ENCODE results near the gene CMTM7.
A peak's percentile ranks its signal among the peaks of the same experiment; 100 is the strongest.
"Not testable (repeated sequence)": the region's sequence is repeated elsewhere in the genome, so short reads cannot be mapped to it uniquely, and the experiment has no call there.

CMTM7 gene

DNA sequence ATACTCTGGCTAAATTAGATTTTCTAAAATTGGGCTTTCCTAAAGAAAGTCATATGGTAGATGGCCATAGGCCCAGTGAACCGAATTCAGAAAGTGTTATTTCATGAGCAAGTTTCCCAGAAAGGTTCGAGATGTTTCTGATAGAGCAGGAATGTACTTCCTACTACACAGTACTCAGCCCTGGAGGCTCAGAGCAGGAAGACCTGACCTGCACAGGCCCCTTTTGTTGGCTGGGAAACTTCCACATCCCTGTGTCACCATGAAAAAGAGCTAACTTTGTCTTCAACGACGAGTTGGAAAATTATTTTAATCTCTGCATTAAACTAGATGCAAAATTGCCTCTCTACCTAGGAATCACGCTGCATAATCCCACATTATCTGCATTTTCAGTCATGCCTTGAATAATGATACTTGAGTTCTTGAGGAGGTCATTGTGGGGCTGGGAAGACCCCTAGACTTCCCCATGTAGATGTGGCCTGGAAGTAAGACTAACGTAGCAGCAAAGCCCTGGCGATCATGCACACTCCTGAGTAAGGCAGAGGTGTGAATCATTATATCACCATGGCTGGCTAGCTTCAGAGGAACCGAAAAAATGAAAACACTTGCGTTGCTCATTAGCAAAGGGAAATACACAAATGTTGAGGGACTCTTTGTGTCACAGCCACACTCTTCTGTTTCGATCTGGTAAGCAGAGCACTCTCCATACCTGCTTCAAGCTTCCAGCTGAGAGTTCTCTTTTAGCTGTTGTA lies 47.1 kb downstream of the CMTM7 start:
- no peak for DNase-seq

DNA sequence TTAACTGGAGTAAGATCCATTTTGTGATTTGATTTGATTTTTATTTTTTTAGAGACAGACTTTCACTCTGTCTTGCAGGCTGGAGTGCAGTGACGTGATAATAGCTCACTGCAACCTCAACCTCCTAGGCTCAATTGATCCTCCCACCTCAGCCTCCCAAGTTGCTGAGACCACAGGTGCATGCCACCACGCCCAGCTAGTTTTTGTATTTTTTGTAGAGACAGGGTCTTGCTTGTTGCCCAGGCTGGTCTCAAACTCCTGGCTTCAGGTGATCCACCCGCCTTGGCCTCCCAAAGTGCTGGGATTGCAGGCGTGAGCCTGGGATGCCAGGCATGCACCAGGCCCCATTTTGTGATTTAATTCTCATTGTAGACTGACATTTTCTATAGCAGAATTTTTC lies 47.8 kb downstream of the CMTM7 start:
- DNase-seq, result not testable (repeated sequence)

DNA sequence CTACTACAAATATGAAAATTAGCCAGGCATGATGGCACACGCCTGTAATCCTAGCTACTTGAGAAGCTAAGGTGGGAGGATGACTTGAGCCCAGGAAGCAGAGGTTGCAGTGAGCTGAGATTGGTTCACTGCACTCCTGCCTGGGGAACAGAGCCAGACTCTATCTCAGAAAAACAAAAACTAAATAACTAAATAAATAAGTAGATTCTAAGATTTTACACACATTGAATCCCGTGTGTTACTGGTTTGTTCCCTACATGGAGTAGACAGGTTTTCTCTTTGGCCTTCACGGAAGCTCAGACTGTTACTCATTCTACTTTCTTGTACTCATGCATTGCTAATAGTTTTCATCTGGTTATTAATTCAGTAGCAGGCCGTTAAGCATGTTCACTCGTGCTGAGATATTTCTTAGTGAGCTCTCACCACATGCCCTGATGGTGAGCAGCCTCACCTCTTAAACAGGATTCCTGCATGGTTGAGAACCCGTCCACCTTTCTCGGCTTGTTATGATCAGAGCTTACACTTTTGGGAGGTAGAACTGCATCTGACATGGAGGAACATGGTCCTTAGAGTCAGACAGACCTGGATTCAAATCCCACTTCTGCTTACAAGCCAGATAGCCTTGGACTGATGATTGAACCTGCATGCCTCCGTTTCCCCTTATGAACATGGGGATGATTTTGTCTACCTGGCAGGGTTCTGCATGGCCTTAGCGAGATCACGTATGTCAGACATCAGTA lies 49.1 kb downstream of the CMTM7 start:
- no peak for DNase-seq

DNA sequence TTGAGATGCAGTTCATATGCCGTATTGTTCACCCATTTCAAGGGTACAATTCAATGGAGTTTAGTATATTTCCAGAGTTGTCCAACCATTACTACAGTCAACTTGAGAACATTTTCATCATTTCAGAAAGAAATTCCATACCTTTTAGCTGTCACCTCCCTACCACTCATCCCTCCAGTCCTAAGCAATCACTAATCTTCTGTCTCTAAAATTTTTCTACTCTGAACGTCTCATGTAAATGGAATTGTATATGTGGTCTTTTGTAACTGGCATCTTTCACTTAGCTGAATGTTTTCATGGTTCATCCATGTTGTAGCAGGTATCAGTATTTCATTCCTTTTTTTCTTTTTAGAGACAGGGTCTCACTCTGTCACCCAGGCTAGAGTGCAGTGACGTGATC lies 51.1 kb downstream of the CMTM7 start:
- no peak for DNase-seq

DNA sequence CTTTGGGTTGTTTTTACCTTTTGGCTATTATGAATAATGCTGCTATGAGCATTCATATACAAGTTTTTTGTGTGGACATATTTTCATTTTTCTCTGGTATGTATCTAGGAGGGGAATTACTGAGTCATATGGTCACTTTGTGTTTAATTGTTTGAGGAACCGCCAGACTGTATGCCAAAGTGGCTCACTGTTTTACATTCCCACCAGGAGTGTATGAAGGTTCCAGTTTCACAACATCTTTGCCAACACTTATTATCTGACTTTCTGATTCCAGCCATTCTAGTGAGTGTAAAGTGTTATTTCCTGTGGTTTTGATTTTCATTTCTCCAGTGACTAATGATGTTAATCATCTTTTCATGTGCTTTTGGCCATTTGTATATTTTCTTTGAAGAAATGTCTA lies 51.8 kb downstream of the CMTM7 start:
- DNase-seq, result no peak

DNA sequence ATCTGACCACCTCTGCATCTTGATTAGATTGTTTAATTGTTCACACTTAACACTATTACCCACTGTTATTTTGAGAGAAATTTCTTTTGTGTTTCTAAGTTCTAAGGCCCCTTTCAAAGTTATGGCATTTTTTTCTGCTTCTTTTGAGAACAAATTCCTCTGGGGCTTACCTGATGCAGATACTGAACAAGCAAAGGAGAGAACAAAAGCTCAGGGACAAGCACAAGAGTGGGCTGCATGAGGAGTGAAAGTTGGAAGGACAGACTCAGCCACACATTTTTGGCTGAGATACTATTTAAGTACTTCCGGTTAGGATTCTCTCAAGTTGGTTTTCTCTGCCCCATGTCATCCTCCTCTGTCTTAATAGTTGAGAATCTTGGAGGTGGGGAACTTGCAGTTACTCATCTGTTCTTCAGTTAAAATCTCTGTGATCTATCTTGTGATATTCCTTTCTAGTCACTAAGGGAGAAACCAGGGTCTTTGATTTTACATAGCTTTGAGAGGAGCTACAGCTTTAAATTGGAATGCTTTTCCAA lies 56.3 kb downstream of the CMTM7 start:
- no peak for DNase-seq

DNA sequence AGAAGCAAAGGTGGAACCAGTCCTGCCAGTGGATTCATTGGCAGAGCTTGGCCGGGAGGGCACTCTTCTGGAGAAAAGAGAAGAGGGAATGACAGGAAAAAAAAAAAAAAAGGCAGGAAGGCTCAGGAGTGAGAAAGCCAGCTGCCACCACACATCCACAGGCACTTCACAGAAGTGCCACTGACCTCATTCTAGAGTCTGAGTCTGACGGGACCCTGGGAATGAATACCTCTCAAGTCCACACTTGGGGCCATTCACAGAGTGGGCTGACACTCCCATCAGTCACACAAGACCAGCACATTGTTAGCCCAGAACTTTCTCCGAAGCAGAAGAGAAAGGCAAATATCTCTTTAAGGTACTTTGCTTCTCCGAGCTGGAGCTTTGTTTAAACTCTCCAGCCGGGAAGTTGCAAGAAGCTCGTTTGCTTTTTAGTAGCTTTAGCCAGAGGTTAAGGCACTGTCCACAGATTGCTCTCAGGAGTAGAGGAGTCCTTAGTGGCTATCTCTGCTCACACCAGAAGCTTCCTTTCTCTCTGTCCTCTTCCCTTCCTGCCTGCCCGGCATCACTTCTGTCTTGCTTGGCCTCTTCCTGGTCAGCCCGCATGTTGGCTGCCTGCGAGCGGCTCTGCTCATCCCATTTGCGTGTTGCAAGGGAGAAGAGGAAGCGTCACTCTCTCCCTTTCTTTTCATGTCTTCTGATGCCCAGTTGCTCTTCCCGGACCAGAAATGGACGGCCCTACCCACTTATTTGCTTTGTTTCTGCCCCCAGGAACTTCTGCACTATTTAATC lies 57.2 kb downstream of the CMTM7 start:
- DNase-seq, result peak in 1 of 2 experiments; percentile 28

DNA sequence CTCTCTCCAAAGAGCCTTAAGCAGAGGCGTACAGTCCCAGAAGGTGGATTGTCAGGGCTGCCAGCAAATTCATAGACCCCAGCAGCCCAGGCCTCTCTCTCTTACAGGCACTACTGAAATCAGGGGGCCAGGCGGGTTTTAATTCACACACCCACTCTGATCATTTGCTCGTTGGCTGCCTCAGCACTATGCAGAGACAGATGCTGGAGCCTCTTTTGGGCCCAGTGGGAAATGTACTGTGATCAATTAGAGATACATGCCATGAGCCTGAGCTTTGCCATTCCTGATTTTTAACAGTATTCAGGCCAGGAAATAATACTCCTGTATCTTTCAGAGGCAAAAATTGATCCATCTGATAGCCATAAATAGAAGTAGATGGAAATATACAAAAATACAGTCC lies 58.0 kb downstream of the CMTM7 start:
- DNase-seq, result no peak

DNA sequence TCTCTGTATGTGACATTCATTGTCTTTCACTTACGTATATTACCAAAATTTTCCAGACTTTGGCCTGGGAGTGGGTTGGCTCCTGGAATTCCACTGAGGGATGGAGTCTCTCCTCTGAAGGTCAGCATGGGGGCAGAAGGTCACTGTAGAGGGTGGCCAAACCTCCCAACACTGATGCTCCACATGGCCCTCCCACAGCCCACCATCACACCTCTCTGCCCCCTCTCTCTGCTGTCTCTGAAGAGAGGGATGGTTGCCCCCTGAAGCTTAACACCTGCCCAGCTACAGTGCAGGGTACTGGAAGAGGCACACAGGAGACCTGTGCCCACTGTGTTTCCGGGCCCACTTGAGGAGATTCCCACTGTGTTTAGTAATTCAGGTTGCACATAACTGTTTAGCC lies 58.8 kb downstream of the CMTM7 start:
- DNase-seq, result no peak

DNA sequence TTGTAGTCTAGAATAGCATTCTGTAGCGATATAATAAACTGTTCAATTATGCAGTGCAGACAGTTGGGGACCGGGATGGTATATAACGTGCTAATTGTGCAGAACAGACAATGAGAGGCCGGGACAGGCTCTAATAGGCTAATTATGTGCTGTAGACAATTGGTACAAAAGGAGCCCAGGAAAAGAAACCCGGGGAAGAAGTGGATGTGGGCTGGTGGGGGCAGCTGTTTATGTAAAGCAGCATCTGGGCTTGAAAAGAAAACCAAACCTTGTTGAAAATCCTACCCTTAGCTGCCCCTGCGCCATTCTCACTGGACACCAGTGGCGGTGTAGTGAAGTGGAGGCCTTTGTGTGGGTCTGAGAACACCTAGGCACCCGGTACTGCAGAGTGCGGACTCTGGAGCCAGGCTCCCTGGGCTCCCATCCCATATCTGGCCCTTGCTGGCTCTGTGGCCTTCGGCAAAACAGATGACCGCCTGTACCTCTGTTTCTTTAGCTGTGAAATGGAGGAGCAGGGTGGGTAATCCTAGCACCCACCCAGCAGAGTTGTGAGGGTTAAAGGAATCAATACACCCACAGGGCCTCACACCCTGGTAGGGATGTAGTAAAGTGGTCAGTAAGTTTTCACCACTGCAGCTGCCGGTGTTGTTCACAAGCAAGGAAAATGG lies 59.5 kb downstream of the CMTM7 start:
- no peak for DNase-seq

DNA sequence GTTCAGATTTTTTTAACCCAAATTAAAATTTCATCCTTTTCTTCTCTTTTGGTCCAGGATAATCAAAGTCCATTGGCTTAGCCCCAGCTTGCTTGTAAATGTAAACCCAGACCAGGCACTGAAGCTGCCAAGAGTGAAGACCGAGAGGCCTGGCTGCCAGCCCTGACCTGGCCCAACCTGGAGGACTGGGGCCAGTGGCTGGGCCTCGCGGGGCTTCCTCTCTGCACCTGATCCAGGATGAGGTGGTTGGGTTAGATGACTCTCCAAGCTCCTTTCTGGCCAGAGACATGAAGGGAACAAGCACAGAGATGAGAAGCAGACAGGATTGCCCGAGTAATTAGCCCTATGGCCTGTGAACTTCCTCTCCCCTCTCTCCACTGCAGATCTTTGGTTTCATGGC lies 60.4 kb downstream of the CMTM7 start:
- DNase-seq, result no peak

DNA sequence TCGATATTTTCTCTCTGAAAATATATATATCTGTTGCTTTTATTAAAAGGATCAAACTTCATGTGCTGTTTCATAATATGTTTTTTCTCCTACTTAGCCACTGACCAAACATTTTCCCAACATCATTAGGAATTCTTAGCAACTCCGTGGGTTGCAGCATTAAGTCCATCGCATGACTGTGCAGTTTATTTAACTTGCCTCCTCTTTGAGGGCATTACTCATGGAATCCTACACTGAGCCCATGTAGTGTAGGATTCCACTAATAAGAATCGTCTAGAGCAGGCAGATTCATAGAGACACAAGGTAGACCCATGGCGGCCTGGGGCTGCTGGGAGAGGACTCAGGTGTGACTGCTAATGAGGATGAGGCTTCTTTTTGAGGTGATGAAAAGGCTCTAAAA lies 61.7 kb downstream of the CMTM7 start:
- DNase-seq, result no peak

DNA sequence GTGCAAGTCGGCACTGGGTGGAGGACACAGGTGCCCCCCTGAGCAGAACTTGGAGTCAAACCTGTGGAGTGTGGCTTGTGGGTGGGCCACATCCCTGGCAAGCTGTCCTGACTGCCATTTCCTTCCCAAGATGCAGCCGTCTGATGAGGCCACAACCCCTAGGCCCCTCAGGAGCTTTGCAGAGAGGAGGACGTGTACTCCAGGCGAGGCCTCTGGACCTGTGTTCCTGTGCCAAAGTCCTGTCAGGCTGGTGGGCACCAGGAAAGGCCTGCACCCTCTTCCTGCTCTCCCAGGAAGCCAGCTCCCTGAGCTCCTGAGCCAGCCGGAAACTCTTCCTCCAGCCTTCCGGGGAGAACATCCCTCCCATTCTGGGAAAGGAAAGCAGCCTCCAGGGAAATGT lies 62.5 kb downstream of the CMTM7 start:
- DNase-seq, result no peak

DNA sequence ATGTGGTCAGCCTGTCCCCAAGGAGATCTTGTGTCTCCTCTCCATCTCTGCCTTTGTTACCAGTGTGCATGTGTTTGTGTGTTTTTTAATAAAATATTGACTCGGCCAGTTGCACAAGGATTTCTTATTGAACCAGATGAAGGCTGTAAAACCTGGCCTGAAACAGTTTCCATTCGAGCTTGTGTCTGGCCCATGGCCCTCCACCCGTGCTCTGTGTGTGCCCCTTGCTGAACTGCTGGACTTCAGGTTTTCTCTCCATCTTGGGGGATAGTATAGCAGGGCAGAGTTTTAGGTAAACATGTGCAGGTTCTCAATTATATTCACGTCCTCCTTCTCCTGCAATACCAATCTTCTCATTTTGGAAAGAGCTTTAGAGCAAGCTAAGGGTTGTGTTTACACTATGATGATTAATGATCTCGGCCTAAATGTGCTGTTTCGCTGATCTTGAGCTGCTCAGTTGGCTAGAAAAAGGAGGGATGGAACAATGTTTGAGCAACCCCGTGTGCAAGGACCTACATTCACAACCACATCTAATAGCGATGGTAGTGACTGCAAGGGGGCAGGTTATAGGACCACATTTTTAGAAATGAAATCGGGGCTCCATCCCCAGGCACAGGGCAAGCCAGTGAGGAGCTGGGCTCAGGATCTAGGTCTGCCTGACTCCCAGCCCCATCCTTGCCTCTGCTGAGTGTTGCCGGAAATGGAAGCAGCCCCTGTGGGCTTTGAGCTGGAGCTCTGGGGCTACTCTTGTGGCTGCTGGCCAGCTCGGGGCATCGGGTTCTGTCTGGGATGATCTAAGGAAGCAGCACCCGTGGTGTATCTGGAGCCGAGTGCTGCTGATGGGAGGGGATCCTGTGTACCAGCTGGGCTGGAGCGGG lies 63.3 kb downstream of the CMTM7 start:
- DNase-seq, result peak in 1 of 2 experiments; percentile 19

DNA sequence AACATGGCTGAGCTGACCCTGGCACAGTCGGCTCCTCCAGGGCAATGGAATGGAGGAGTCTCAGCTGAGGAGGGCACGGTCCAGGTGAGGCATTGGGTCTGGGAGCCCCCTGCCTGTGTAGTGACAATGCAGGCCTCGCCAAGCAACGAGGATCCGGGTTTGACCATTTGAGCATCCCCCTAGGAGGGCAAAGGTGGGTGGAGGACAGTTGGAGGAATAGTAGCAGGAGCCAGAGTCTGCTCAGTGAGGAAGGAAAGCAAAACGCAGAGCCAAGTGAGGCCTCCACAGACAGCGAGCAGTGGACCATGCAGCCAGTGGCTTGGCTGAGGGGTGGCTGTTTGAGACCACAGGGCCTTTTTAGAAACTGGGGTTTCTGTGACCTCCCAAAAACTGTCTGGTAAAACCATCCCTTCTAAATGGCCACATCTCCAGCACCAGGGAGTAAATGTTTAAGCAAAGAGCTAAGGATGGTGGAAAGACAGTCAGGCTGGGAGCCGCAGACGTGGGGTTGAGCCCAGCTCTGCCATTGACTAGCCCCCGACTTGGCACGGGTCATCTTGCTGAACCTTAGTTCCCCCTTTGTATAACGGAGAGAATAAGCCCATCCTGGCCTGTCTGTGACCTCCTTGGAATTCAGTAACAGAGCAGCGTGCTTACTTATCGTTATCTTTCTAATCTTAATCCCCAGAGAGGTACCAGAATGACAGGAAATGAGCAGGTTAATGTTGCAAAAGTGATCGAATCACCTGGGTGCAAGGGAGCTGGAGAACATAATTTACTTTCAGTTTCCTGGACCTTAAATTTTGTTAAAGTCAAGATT lies 64.2 kb downstream of the CMTM7 start:
- no peak for DNase-seq

DNA sequence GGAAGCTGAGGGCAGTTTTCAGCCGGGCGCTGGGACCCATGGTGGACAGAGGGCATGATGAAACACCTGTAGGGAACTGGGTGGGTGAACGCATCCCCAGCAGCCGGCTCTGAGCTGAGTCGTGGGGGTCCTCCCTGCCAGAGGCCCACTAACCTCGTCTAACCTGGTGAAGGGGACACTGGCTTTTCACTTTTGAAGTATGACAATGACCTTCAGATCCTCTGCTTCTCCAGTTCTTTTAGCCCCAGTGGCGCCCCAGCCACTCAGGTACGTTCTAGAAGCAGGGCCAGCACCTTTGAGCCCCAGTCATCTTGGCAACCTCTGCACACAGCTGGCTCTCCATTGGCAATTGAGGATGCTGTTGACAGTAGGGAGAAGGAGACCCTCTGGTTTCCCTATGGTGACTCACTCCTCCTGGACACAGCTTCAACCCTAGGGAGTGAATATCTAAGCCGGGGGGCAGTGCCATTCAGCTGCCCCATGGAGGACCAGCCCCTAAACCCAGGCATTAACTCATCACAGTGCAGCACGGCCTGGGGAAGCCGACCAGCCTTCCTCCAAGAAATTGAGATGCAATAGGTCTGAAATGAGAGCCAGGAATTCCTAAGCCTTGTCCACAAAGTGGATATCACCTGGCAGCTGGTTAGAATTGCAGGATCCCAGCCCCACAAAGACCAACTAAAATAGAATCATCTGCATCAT lies 64.9 kb downstream of the CMTM7 start:
- DNase-seq, result no peak

DNA sequence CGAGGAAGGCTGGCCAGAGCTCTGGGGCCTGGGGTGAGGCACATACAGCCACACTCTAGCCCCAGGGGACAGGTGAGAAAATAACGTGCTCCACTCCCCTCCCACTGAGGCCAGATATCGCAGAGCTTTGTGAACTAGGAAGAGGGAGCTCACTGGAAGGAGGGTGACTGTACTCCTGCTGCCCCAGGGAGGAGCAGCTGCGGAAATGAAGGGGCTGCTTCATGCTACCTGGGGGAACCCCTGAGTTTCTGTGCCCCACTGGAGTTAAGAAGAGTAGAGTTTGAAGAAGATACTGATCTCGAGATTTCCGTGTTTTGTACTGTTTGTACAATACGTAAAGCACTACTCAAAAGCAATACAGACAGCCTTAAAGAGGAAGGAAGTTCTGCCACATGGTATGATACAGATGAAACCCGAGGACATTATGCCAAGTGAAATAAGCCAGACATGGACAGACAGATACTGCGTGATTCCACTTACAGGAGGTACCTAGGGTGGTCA lies 66.4 kb downstream of the CMTM7 start:
- no peak for DNase-seq

DNA sequence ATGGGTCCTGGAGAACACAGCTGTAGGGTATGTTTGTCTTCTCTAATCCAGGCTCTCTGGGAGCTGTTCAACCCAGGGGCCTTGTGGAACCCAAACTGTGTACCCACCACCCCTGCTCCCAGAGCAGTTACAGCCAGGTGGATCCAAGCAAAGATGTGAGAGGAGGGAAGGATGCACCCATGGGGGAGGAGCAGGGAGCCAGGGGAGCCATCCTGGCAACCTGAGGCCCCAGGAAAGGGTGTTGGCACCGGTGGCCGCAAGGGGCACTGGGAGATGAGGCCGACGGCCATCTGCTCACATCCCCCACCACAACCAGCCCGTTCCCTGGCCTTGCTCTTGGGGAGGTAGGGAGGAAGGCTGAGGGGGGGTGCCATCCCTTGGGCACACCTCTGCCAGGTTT lies 67.8 kb downstream of the CMTM7 start:
- DNase-seq, result no peak

DNA sequence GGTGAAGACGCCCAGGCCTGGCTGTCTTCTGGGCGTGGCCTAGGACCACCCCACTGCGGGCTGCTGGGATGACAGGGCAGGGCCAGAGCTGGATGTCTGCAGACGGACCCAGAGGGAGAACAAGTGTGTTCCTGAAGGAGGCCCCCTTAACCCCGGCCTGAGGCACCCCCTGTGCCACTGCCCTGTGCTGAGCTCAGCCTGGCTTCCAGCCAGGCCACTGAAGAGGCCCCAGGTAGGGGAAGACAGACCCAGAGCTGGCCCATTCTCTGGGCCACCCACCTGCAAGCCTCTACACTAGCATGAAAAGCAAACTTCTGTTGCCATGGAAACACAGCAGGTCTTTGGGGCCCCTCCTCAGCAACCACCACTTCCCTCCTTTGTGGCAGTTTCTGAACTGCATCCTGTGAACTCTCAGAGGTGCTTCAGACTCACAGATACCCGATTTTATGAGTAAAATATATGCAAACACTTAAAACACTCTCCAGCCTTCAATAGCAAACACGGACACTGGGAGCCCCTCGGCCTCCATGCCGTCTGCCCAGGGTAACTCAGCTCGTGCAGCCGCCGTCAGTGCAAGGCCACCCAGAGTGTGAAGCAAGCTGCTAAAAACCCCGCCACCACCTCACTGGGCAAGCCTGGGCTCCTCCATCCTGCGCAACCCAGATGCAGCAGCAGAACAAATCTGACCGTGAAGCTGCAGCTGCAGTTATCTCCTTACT lies 68.5 kb downstream of the CMTM7 start:
- DNase-seq, result peak; percentile 73

All from SHP77 (cell line).